ENCODE results near the gene UBE3A. TPM values are rescaled to one million over a fixed set of nuclear protein-coding genes. Genes with fewer than 3 reads are reported as not detected.

UBE3A gene
- total and polyA plus RNA-seq, 2 donors (not counting 1 experiment from before 2014, with no cell fraction given) = 13.4 to 135 TPM

DNA sequence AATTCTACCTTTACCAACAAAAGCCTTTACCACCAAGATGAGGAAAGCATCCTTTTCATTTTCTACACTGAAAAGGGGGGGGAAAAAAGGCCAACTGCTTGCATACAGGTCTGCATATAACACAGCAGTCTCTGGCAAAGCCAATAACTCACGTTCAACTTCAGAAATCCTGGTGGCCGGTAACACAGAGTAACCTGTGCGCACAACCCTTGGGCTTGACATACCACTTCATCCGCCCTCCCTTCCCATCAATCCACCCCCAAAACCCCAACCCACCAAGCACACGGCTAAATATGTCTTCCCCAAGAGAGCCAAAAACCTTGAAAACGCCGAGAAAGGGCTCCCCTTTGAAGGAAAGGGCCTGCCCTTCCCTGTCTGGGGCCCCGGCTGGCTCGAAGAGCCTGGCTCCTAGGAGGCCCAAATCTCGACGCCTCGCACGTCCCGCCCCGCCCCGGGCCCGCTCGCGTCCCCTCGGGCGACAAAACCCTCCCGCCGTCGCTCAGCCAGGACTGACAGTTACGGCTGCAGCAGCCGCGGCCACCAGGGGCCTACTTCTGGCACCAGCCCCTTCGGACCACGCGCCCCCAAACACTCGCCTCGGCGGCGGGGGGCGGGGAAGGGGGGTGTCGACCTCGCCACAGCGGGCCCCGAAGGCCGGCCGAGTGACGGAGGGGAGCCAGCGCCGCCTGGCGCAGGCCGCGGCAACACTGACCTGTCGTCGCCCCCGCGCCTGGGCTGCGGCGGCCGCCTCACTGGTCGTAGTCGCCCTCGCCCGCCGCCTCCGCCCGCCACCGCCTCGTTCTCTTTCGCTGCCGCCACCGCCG, 835 bp downstream of the UBE3A start:
- DNase-seq (peak; percentile 79), ATAC-seq (ENCODE audit: low read depth) (peak; percentile 34)
- WGBS (ENCODE audit: insufficient coverage) = under 1% methylated on average over 67 of the region's 67 CpGs
- Mint-ChIP-seq H3K27ac (peak overlapping the region; percentile 96), H3K27me3 (no peaks in the 10 kb centered on the region), H3K9me3 (ENCODE audit: insufficient read depth) (no peaks in the 10 kb centered on the region), H3K4me1 (peaks cover 40% of the 10 kb centered on the region), H3K4me3 (peak overlapping the region; percentile 93)
- ChIA-PET CTCF (interaction anchor here (0.7 kb wide), 2 partner anchors 42 to 61 kb away, joined by 3 read pairs; no protein-coding TSS in a partner anchor), POLR2A (no interaction called here)
- Histone ChIP-seq H3K9ac (ENCODE audit: low read length) (peak overlapping the region; percentile 88), H3K4me3 (ENCODE audit: control extremely low read depth in 1 of 5, extremely low read depth in 1 of 5, insufficient read depth in 1 of 5, low read depth in 2 of 5, low read length in 4 of 5) (peak overlapping the region; percentile 35 to 91 (median 86)), H3K4me1 (ENCODE audit: control insufficient read depth in 2 of 2, insufficient read depth in 2 of 2, low read length in 2 of 2) (peaks cover 22 to 36% of the 10 kb centered on the region in 2 donors), H3K79me2 (ENCODE audit: control insufficient read depth, insufficient read depth, low read length) (peaks cover 55% of the 10 kb centered on the region), H2AFZ (ENCODE audit: insufficient read depth, low read depth, low read length, poor library complexity, severe bottlenecking) (peak overlapping the region; percentile 97), H3K27me3 (replicated peaks in 1 of 4; ENCODE audit: control extremely low read depth in 1 of 4, control insufficient read depth in 3 of 4, insufficient read depth in 4 of 4, low read length in 3 of 4) (no peaks in the 10 kb centered on the region), H3K9me3 (ENCODE audit: control extremely low read depth in 1 of 3, control insufficient read depth in 2 of 3, insufficient read depth in 1 of 3, low read length in 2 of 3) (peaks cover 0 to 3% (median 1%) of the 10 kb centered on the region in 3 donors), H3K4me2 (replicated peaks; ENCODE audit: low read depth, low read length, poor library complexity, severe bottlenecking) (peak overlapping the region; percentile 94), H4K20me1 (ENCODE audit: control insufficient read depth, insufficient read depth, low read length, poor library complexity, severe bottlenecking) (peaks cover 29% of the 10 kb centered on the region), H3K36me3 (replicated peaks in 1 of 2; ENCODE audit: control extremely low read depth in 1 of 2, control insufficient read depth in 1 of 2, extremely low read depth in 1 of 2, insufficient read depth in 2 of 2, low read length in 1 of 2) (peaks cover 0 to 4% of the 10 kb centered on the region in 2 experiments), H3K27ac (ENCODE audit: low read length in 2 of 2) (peak overlapping the region; percentile 87 to 96)
- no peak for TF ChIP-seq EZH2 (IDR thresholded peaks at IDR 0.05; ENCODE audit: borderline replicate concordance, insufficient read depth, low read depth, low read length, poor library complexity, severe bottlenecking)
- peak; percentile 53 for TF ChIP-seq CTCF (IDR thresholded peaks at IDR 0.05)
- intact Hi-C loops (cut with micrococcal nuclease) = loop anchor here (5.0 to 10.0 kb wide), 2 partner anchors 36 to 53 kb away; no protein-coding TSS in a partner anchor

DNA sequence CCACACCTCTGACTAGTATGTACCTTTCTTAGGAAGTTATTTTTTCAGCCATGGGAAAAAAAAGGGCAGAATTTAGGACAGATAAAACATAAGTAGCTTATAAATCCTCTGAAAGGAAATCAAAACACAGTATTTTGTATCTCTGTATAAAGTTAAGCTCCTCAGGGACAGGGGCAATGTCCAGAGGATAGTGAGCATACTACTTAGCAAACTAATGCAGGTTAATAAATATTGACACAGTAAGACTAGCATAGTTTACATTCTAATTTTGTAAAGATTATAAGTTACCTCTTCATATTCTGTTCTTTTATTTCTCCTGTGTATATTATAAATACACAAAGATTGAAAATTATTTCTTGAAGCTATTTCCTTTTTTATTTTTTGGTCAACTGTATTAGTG, 2.1 kb downstream of the UBE3A start:
- H3K27ac Mint-ChIP-seq = no peak overlapping the region
- Histone ChIP-seq H3K27ac (ENCODE audit: low read length in 2 of 2) (no peak overlapping the region), H4K20me1 (ENCODE audit: control insufficient read depth, insufficient read depth, low read length, poor library complexity, severe bottlenecking) (peaks cover 41% of the 10 kb centered on the region), H3K9ac (ENCODE audit: low read length) (peak overlapping the region; percentile 88), H3K4me3 (ENCODE audit: control extremely low read depth in 1 of 5, extremely low read depth in 1 of 5, insufficient read depth in 1 of 5, low read depth in 2 of 5, low read length in 4 of 5) (peak overlapping the region in 1 of 5 experiments; percentile 86), H3K4me2 (replicated peaks; ENCODE audit: low read depth, low read length, poor library complexity, severe bottlenecking) (peak overlapping the region; percentile 94), H3K27me3 (replicated peaks in 1 of 4; ENCODE audit: control extremely low read depth in 1 of 4, control insufficient read depth in 3 of 4, insufficient read depth in 4 of 4, low read length in 3 of 4) (no peaks in the 10 kb centered on the region), H3K4me1 (ENCODE audit: control insufficient read depth in 2 of 2, insufficient read depth in 2 of 2, low read length in 2 of 2) (peaks cover 22 to 36% of the 10 kb centered on the region in 2 donors), H3K79me2 (ENCODE audit: control insufficient read depth, insufficient read depth, low read length) (peaks cover 67% of the 10 kb centered on the region), H3K9me3 (ENCODE audit: control extremely low read depth in 1 of 3, control insufficient read depth in 2 of 3, insufficient read depth in 1 of 3, low read length in 2 of 3) (peaks cover 0 to 3% (median 1%) of the 10 kb centered on the region in 3 donors), H2AFZ (ENCODE audit: insufficient read depth, low read depth, low read length, poor library complexity, severe bottlenecking) (no peak overlapping the region), H3K36me3 (replicated peaks in 1 of 2; ENCODE audit: control extremely low read depth in 1 of 2, control insufficient read depth in 1 of 2, extremely low read depth in 1 of 2, insufficient read depth in 2 of 2, low read length in 1 of 2) (peaks cover 0 to 4% of the 10 kb centered on the region in 2 experiments)
- intact Hi-C loops (cut with micrococcal nuclease) = loop anchor here (5.0 to 10.0 kb wide), 2 partner anchors 34 to 52 kb away; no protein-coding TSS in a partner anchor
- no peaks in the 10 kb centered on the region for H3K27me3 Mint-ChIP-seq
- DNase-seq (no peak), ATAC-seq (ENCODE audit: low read depth) (no peak)
- peak overlapping the region; percentile 30 for H3K4me3 Mint-ChIP-seq
- H3K4me1 Mint-ChIP-seq = peaks cover 52% of the 10 kb centered on the region
- ChIA-PET CTCF (no interaction called here), POLR2A (no interaction called here)
- TF ChIP-seq CTCF (IDR thresholded peaks at IDR 0.05) = no peak
- no peak for TF ChIP-seq EZH2 (IDR thresholded peaks at IDR 0.05; ENCODE audit: borderline replicate concordance, insufficient read depth, low read depth, low read length, poor library complexity, severe bottlenecking)
- H3K9me3 Mint-ChIP-seq (ENCODE audit: insufficient read depth) = no peaks in the 10 kb centered on the region
